Skeletal muscle tissue (tissue), 4 donors: Measurements from ENCODE around the gene C5AR1. TPM values are rescaled to one million over a fixed set of nuclear protein-coding genes. Genes with fewer than 3 reads are reported as not detected.
"Not testable (repeated sequence)": the region's sequence is repeated elsewhere in the genome, so short reads cannot be mapped to it uniquely, and the experiment has no call there.

Source experiments
- H3K27ac ChIP-seq: one replicate; pipeline ENCODE4 v1.7.0; 2013; ENCODE audit warnings: mild to moderate bottlenecking, low read depth, low read length, inconsistent platforms
- H3K27me3 ChIP-seq, 3 donors: one replicate each; pipeline ENCODE4 v1.7.0; 2013; ENCODE audit warnings: low read length in 3 of 3; ENCODE audit not compliant: control insufficient read depth in 3 of 3, insufficient read depth in 3 of 3
- H3K36me3 ChIP-seq, 3 donors: one replicate each; pipeline ENCODE4 v1.7.0; 2013; ENCODE audit warnings: low read length in 3 of 3; ENCODE audit not compliant: control insufficient read depth in 3 of 3, insufficient read depth in 3 of 3
- H3K4me1 ChIP-seq, 3 donors: one replicate each; pipeline ENCODE4 v1.7.0; 2013; ENCODE audit warnings: low read length in 3 of 3, mild to moderate bottlenecking in 3 of 3; ENCODE audit not compliant: control insufficient read depth in 3 of 3, insufficient read depth in 3 of 3
- H3K4me3 ChIP-seq, 3 donors: one replicate each; pipeline ENCODE4 v1.7.0; 2013; ENCODE audit warnings: low read length in 3 of 3
- H3K9ac ChIP-seq, 3 donors: one replicate each; pipeline ENCODE4 v1.7.0; 2013; ENCODE audit warnings: low read length in 3 of 3, mild to moderate bottlenecking in 3 of 3, moderate library complexity in 2 of 3, low read depth in 1 of 3
- H3K9me3 ChIP-seq, 3 donors: one replicate each; pipeline ENCODE4 v1.7.0; 2013; ENCODE audit warnings: low read length in 3 of 3; ENCODE audit not compliant: control insufficient read depth in 3 of 3
- total RNA-seq: library from RNA; depleted of rRNA; stranded (reverse); fragments of >200 nt; gene quantifications from one replicate; pipeline ENCODE4 v1.2.3, GENCODE V29; 2014
- donor health status: Osteomylitis.

C5AR1 gene
- 1.0 TPM for total RNA-seq

DNA sequence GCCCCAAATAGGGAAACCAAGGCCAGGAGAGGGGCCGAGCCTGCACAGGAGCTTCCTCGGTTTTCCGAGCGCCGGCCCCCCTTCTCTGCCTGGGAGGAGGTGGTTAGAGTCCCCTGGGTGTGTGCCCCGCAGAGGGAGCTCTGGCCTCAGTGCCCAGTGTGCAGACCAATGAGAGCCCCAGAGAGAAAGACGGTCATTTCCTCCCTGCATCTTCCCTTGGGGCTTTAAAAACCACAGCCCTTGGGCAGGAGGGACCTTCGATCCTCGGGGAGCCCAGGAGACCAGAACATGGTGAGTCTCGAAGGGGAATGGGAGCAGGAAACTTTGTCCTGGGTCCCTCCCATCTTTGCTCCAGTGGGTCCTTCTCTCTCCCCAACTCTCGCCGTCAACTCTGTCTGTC, at the start of gene C5AR1:
Gene C5AR1, plus strand, starts transcription at position 254 of the 400 bp plus-strand sequence. Its CDS starts 35 bp downstream, at position 289.
- no peak within 1 kb of the TSS for H3K27ac ChIP-seq
- peaks cover 3 to 28% (median 4%) of the 10 kb centered on the region in 3 donors for H3K27me3 ChIP-seq
- no peaks in the 10 kb centered on the region for H3K36me3 ChIP-seq
- peaks cover 0 to 3% (median 3%) of the 10 kb centered on the region in 3 donors for H3K4me1 ChIP-seq
- H3K4me3 ChIP-seq: peak within 1 kb of the TSS in 2 of 3 donors; percentile 2 to 5
- peak within 1 kb of the TSS in 1 of 3 donors; percentile 23 for H3K9ac ChIP-seq
- H3K9me3 ChIP-seq: no peaks in the 10 kb centered on the region

GRCh38 chr19:47260476-47260875, 49.2 kb upstream of the C5AR1 start:
- Histone ChIP-seq H3K9me3 (no peaks in the 10 kb centered on the region), H3K27me3 (no peaks in the 10 kb centered on the region), H3K4me3 (no peak overlapping the region), H3K36me3 (peaks cover 50 to 56% (median 50%) of the 10 kb centered on the region in 3 donors), H3K4me1 (peaks cover 15 to 33% (median 23%) of the 10 kb centered on the region in 3 donors), H3K9ac (no peak overlapping the region), H3K27ac (no peak overlapping the region)

DNA sequence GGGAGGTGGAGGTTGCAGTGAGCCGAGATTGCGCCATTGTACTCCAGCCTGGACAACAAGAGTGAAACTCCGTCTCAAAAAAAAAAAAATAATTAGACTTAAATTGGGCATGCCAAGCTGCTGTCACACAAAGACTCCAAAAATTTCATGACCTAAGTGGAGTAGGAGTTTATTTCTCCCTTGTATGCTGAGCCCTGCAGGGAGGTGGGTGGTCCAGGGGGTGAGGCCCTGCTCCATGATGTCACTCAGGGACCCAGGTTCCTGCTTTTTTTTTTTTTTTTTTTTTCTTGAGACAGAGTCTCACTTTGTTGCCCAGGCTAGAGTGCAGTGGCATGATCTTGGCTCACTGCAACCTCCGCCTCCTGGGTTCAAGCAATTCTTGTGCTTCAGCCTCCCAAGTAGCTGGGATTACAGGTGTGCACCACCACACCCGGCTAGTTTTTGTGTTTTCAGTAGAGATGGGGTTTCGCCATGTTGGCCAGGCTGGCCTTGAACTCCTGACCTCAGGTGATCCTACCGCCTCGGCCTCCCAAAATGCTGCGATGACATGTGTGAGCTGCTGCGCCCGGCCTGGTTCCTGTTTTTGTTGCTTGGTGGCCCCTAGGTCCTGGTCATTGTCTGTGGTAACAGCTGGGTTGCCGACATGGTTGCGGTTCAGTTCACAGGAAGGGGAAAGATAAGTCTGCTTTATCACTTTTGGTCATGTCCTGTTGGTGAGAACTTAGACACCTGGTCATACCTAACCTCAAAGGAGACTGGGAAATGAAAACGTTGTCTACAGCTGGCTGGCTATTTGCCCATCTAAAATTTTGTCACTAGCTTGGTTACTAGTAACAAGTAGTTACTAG, 47.5 kb upstream of the C5AR1 start:
- Histone ChIP-seq H3K36me3 (peaks cover 57 to 65% (median 58%) of the 10 kb centered on the region in 3 donors), H3K4me1 (peaks cover 18 to 35% (median 23%) of the 10 kb centered on the region in 3 donors)
- H3K9ac ChIP-seq, H3K27me3 ChIP-seq, H3K9me3 ChIP-seq, H3K27ac ChIP-seq, H3K4me3 ChIP-seq: not testable (repeated sequence)

GRCh38 chr19:47264629-47265028, 45.0 kb upstream of the C5AR1 start:
- no peak overlapping the region for H3K9ac ChIP-seq

GRCh38 chr19:47266401-47266941, 43.2 kb upstream of the C5AR1 start:
- Histone ChIP-seq H3K9ac (peak overlapping the region in 2 of 3 donors; percentile 60 to 61), H3K9me3 (no peaks in the 10 kb centered on the region), H3K27me3 (no peaks in the 10 kb centered on the region), H3K27ac (peak overlapping the region; percentile 45), H3K36me3 (peaks cover 43 to 57% (median 54%) of the 10 kb centered on the region in 3 donors), H3K4me1 (peaks cover 11 to 13% (median 11%) of the 10 kb centered on the region in 3 donors), H3K4me3 (no peak overlapping the region)

More at GRCh38 chr19:47264629-47265028, 45.0 kb upstream of the C5AR1 start:
- Histone ChIP-seq H3K4me1 (peaks cover 11 to 19% (median 11%) of the 10 kb centered on the region in 3 donors), H3K4me3 (no peak overlapping the region), H3K9me3 (no peaks in the 10 kb centered on the region), H3K27ac (no peak overlapping the region), H3K36me3 (peaks cover 45 to 57% (median 55%) of the 10 kb centered on the region in 3 donors), H3K27me3 (no peaks in the 10 kb centered on the region)

GRCh38 chr19:47267350-47267759, 42.3 kb upstream of the C5AR1 start:
- Histone ChIP-seq H3K27me3 (no peaks in the 10 kb centered on the region), H3K4me3 (no peak overlapping the region), H3K4me1 (peaks cover 11 to 14% (median 11%) of the 10 kb centered on the region in 3 donors), H3K9ac (peak overlapping the region in 1 of 3 donors; percentile 60), H3K9me3 (no peaks in the 10 kb centered on the region), H3K27ac (peak overlapping the region; percentile 45), H3K36me3 (peaks cover 44 to 60% (median 53%) of the 10 kb centered on the region in 3 donors)

GRCh38 chr19:47268028-47268427, 41.6 kb upstream of the C5AR1 start:
- Histone ChIP-seq H3K27ac (no peak overlapping the region), H3K4me3 (no peak overlapping the region), H3K36me3 (peaks cover 41 to 54% (median 50%) of the 10 kb centered on the region in 3 donors), H3K9me3 (no peaks in the 10 kb centered on the region), H3K27me3 (no peaks in the 10 kb centered on the region), H3K4me1 (peaks cover 14 to 21% (median 15%) of the 10 kb centered on the region in 3 donors), H3K9ac (no peak overlapping the region)

DNA sequence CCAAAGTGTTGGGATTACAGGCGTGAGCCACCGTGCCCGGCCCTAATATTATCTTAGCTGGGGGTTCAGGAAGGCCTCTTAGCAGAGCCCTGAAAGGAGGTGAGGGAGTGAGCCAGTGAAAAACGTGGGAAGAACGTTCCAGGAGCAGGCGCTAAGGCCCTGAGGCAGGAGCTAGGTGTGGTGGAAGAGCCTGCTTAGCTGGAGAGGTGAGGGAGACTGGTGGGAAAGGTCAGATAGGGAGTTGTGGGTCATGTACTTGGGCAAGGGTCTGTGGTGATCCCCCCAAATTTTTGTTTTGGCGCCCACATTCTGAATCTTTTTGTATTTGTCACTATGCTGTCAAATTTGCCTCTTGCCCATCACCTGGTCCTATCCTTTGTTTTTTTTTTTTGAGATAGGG, 40.1 kb upstream of the C5AR1 start:
- peaks cover 35 to 45% (median 44%) of the 10 kb centered on the region in 3 donors for H3K36me3 ChIP-seq

DNA sequence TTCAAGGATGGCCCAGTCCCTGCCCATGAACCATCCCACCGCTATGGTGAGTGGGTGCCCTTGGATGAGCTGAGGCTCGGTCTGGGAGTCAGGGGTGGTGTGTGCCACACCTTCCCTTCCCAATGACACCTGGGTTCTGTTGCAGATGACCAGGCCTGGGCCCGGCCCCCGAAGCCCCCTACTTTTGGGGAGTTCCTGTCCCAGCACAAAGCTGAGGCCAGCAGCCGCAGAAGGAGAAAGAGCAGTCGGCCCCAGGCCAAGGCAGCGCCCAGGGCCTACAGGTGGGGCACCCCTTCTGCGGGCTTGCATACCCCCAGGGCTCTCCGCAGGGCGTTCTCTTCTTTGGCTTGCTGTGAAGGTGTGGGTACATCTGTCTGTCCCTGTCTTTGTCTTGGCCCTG, 39.3 kb upstream of the C5AR1 start:
- no peaks in the 10 kb centered on the region for H3K9me3 ChIP-seq
- no peaks in the 10 kb centered on the region for H3K27me3 ChIP-seq
- H3K4me1 ChIP-seq: peaks cover 22 to 38% (median 29%) of the 10 kb centered on the region in 3 donors
- no peak overlapping the region for H3K9ac ChIP-seq
- H3K4me3 ChIP-seq: no peak overlapping the region
- peaks cover 28 to 37% (median 37%) of the 10 kb centered on the region in 3 donors for H3K36me3 ChIP-seq
- H3K27ac ChIP-seq: no peak overlapping the region

More for the DNA sequence above, 40.1 kb upstream of the C5AR1 start:
- H3K27me3 ChIP-seq: no peaks in the 10 kb centered on the region
- no peaks in the 10 kb centered on the region for H3K9me3 ChIP-seq
- peak overlapping the region in 1 of 3 donors; percentile 33 for H3K9ac ChIP-seq
- no peak overlapping the region for H3K4me3 ChIP-seq
- peaks cover 21 to 31% (median 25%) of the 10 kb centered on the region in 3 donors for H3K4me1 ChIP-seq
- no peak overlapping the region for H3K27ac ChIP-seq

DNA sequence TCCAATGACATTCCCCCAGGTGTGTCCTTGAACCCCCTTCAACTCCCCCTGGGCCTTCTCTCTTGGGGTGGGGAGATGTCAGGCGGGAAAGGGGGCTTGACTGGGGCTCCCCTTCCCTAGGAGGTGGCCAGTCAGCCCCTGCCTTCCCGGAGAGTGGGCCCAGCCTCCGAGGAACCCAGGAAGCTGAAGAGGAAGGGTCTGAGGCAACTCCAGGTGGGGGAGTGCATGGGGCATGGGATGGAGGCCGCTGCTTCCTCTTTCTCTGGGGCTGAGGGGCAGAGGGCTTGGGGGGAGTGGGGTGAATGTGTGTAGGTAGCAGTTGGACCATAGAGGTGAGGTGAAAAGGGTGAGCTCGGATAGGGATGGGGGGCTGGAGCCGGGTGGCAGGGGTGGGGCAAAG, 37.7 kb upstream of the C5AR1 start:
- peaks cover 22 to 29% (median 27%) of the 10 kb centered on the region in 3 donors for H3K36me3 ChIP-seq
- no peaks in the 10 kb centered on the region for H3K9me3 ChIP-seq
- H3K9ac ChIP-seq: peak overlapping the region in 1 of 3 donors; percentile 32
- no peaks in the 10 kb centered on the region for H3K27me3 ChIP-seq
- no peak overlapping the region for H3K27ac ChIP-seq
- peaks cover 28 to 43% (median 36%) of the 10 kb centered on the region in 3 donors for H3K4me1 ChIP-seq
- no peak overlapping the region for H3K4me3 ChIP-seq
